HG03521 (cell line): ENCODE data around the gene MCEE.
A peak's percentile ranks its signal among the peaks of the same experiment; 100 is the strongest.
"Not testable (repeated sequence)": the region's sequence is repeated elsewhere in the genome, so short reads cannot be mapped to it uniquely, and the experiment has no call there.

ENCODE experiments used
- ATAC-seq: cut with Tn5 transposase; IDR thresholded peaks from one replicate; pipeline ENCODE4 v1.9.1; 2021; ENCODE audit warnings: mild to moderate bottlenecking, moderate library complexity; ENCODE audit not compliant: unreplicated experiment

Gene MCEE

GRCh38 chr2:71130152-71130904 is at the start of gene MCEE, which contains the start of gene MPHOSPH10:
Gene MCEE (minus strand): TSS chr2:71130229. CDS start chr2:71130219, 10 bp downstream.
Gene MPHOSPH10 (plus strand): TSS chr2:71130634. CDS start chr2:71130666, 32 bp downstream.
- ATAC-seq, result peak; percentile 81

GRCh38 chr2:71178836-71179235 is 48.8 kb upstream of the MCEE start:
- ATAC-seq, result not testable (repeated sequence)

GRCh38 chr2:71174207-71174606 is 44.2 kb upstream of the MCEE start:
- no peak for ATAC-seq

- ATAC-seq, result no peak
Observed at GRCh38 chr2:71173096-71173495, 43.1 kb upstream of the MCEE start.

GRCh38 chr2:71166812-71167211 is 36.8 kb upstream of the MCEE start:
- no peak for ATAC-seq

- ATAC-seq, result no peak
Observed at GRCh38 chr2:71157124-71157793, 27.2 kb upstream of the MCEE start.

GRCh38 chr2:71156573-71156972 is 26.5 kb upstream of the MCEE start:
- no peak for ATAC-seq

GRCh38 chr2:71155846-71156245 is 25.8 kb upstream of the MCEE start:
- ATAC-seq, result no peak

GRCh38 chr2:71154798-71155197 is 24.8 kb upstream of the MCEE start:
- ATAC-seq, result peak; percentile 64

GRCh38 chr2:71154279-71154678 is 24.2 kb upstream of the MCEE start:
- no peak for ATAC-seq

- ATAC-seq, result no peak
Observed at GRCh38 chr2:71153585-71154224, 23.7 kb upstream of the MCEE start.

GRCh38 chr2:71151620-71152019 is 21.6 kb upstream of the MCEE start:
- no peak for ATAC-seq

- no peak for ATAC-seq
Observed at GRCh38 chr2:71150082-71150816, 20.2 kb upstream of the MCEE start.

GRCh38 chr2:71148506-71149063 is 18.6 kb upstream of the MCEE start:
- ATAC-seq, result no peak

- no peak for ATAC-seq
Observed at GRCh38 chr2:71143782-71144181, 13.8 kb upstream of the MCEE start.

- ATAC-seq, result no peak
Observed at GRCh38 chr2:71136174-71136573, 6.1 kb upstream of the MCEE start.

- no peak for ATAC-seq
Observed at GRCh38 chr2:71133603-71134002, 3.6 kb upstream of the MCEE start.

GRCh38 chr2:71131387-71132166 is 1.5 kb upstream of the MCEE start:
- ATAC-seq, result not testable (repeated sequence)

GRCh38 chr2:71130905-71131244 is 846 bp upstream of the MCEE start:
- peak; percentile 24 for ATAC-seq

- ATAC-seq, result peak; percentile 36
Observed at GRCh38 chr2:71129902-71130151, 202 bp downstream of the MCEE start.
